Hepatocyte (in vitro differentiated cells): ENCODE measurements around the gene TRPM5.

ENCODE experiments used
- EZH2 ChIP-seq: fragments of 200-600 bp; sonication (generic); IDR thresholded peaks from 2 replicates; pipeline ENCODE4 v1.6.1; 2016; ENCODE audit warnings: antibody characterized with exemption, mild to moderate bottlenecking, borderline replicate concordance
- EZH2phosphoT487 ChIP-seq: fragments of 200-600 bp; sonication (generic); IDR thresholded peaks from one replicate; pipeline ENCODE4 v1.6.1; 2018; ENCODE audit warnings: antibody characterized with exemption, mild to moderate bottlenecking, low read depth, moderate library complexity; ENCODE audit not compliant: unreplicated experiment, severe bottlenecking
- TF ChIP-seq, protein P1 (sequence below): fragments of 200-600 bp; sonication (generic); IDR thresholded peaks from 2 replicates; pipeline ENCODE4 v1.5.1; 2016; ENCODE audit warnings: antibody characterized with exemption, mild to moderate bottlenecking; ENCODE audit not compliant: poor library complexity

DNA sequence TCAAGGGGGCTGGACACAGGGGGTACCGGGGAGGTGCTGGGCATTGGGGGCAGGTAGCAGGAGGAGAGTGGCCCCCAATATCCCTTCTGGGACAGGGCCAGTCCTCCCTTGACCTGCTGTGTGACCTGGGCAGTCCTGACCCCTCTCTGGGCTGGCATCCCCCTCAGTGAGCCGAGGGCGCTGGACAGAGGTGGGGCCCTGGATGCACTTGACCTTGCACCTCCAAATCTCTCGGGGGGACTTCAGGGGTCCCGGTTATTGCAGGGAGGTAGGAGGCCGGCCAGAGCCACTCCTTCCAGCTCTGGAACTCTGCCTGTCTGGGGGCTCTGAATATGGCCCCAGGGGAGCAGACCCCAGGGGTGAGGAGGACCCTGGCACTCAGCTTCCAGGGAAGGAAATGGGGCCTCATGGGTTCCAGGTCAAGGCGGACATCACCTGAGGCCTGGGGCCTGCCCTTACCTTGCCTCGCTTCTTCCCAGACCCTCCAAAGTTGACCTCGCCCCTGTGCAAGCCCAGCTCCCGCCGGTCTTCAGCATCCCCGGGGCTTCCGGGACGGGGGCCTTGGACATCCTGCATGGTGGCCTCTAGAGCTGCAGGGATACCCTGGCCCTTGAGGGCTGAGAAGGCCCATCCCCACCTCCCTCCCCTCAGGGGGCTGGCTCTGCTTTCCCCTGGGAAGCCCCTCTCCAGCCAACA lies 21.7 kb downstream of the TRPM5 start:
- TF ChIP-seq, protein P1, sequence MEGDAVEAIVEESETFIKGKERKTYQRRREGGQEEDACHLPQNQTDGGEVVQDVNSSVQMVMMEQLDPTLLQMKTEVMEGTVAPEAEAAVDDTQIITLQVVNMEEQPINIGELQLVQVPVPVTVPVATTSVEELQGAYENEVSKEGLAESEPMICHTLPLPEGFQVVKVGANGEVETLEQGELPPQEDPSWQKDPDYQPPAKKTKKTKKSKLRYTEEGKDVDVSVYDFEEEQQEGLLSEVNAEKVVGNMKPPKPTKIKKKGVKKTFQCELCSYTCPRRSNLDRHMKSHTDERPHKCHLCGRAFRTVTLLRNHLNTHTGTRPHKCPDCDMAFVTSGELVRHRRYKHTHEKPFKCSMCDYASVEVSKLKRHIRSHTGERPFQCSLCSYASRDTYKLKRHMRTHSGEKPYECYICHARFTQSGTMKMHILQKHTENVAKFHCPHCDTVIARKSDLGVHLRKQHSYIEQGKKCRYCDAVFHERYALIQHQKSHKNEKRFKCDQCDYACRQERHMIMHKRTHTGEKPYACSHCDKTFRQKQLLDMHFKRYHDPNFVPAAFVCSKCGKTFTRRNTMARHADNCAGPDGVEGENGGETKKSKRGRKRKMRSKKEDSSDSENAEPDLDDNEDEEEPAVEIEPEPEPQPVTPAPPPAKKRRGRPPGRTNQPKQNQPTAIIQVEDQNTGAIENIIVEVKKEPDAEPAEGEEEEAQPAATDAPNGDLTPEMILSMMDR: no peak
- TF ChIP-seq EZH2 (no peak), EZH2phosphoT487 (no peak)
